HepG2 (cell line): Measurements from ENCODE around the gene NR1I2. TPM values are rescaled to one million over a fixed set of nuclear protein-coding genes. Genes with fewer than 3 reads are reported as not detected.

Experiments used
- CREB3 ChIP-seq: sonication (generic); formaldehyde crosslinking; IDR thresholded peaks from 2 replicates; pipeline ENCODE4 v1.5.0; 2020; ENCODE audit warnings: missing genetic modification reagents
- DPF2 ChIP-seq: sonication (generic); formaldehyde crosslinking; IDR thresholded peaks from 2 replicates; pipeline ENCODE4 v1.4.0; 2020; ENCODE audit warnings: mild to moderate bottlenecking, low read depth, missing genetic modification reagents, borderline replicate concordance
- EP300 ChIP-seq, 3 experiments: sonication (generic) in 1 of 3; formaldehyde crosslinking in 1 of 3; IDR thresholded peaks; 2 replicates each; pipeline versions ENCODE4 v1.5.1 to v1.6.1; 2011 to 2020; ENCODE audit warnings: low read depth in 2 of 3, low read length in 2 of 3, borderline replicate concordance in 1 of 3, improper control_type of control experiment in 1 of 3, mild to moderate bottlenecking in 1 of 3, missing genetic modification reagents in 1 of 3, moderate library complexity in 1 of 3
- FOXA3 ChIP-seq: IDR thresholded peaks from 2 replicates; pipeline ENCODE4 v1.6.1; 2016; ENCODE audit warnings: missing genetic modification reagents, missing compliant biosample characterization
- KAT2B ChIP-seq: fragments of 150-350 bp; IDR thresholded peaks from 2 replicates; pipeline ENCODE4 v1.6.1; 2014; ENCODE audit warnings: low read depth, low read length, borderline replicate concordance
- MIXL1 ChIP-seq: IDR thresholded peaks from 2 replicates; pipeline ENCODE4 v1.6.1; 2016
- MTF1 ChIP-seq: sonication (generic); formaldehyde crosslinking; IDR thresholded peaks from 2 replicates; pipeline ENCODE4 v1.5.0; 2020; ENCODE audit warnings: missing genetic modification reagents
- NAIF1 ChIP-seq: sonication (generic); formaldehyde crosslinking; IDR thresholded peaks from 2 replicates; pipeline ENCODE4 v1.5.0; 2020; ENCODE audit warnings: mild to moderate bottlenecking, missing genetic modification reagents, borderline replicate concordance
- NCOR1 ChIP-seq: fragments of 200-600 bp; sonication (generic); IDR thresholded peaks from 2 replicates; pipeline ENCODE4 v1.7.0; 2017; ENCODE audit warnings: antibody characterized with exemption, low read length, borderline replicate concordance
- NFE2L2 ChIP-seq: fragments of 150-350 bp; IDR thresholded peaks from 2 replicates; pipeline ENCODE4 v1.6.1; 2014; ENCODE audit warnings: low read length
- SAFB2 ChIP-seq: sonication (generic); formaldehyde crosslinking; IDR thresholded peaks from 2 replicates; pipeline ENCODE4 v1.5.1; 2020; ENCODE audit warnings: missing genetic modification reagents, low read depth, mild to moderate bottlenecking, borderline replicate concordance
- SAP130 ChIP-seq: IDR thresholded peaks from 2 replicates; pipeline ENCODE4 v1.6.1; 2016; ENCODE audit warnings: low read depth
- ZBTB21 ChIP-seq: sonication (generic); formaldehyde crosslinking; IDR thresholded peaks from 2 replicates; pipeline ENCODE4 v1.4.0; 2020; ENCODE audit warnings: missing genetic modification reagents
- ZBTB4 ChIP-seq: sonication (generic); formaldehyde crosslinking; IDR thresholded peaks from 2 replicates; pipeline ENCODE4 v1.4.0; 2020; ENCODE audit warnings: missing genetic modification reagents, mild to moderate bottlenecking, borderline replicate concordance
- ZNF496 ChIP-seq: sonication (generic); formaldehyde crosslinking; IDR thresholded peaks from 2 replicates; pipeline ENCODE4 v1.8.1; 2023; ENCODE audit warnings: mild to moderate bottlenecking, moderate library complexity, missing genetic modification reagents; ENCODE audit not compliant: insufficient replicate concordance
- ZNF546 ChIP-seq: sonication (generic); formaldehyde crosslinking; conservative IDR thresholded peaks from 2 replicates; pipeline ENCODE4 v1.8.1; 2023; ENCODE audit warnings: mild to moderate bottlenecking, missing genetic modification reagents
- ZNF609 ChIP-seq: sonication (generic); formaldehyde crosslinking; IDR thresholded peaks from 2 replicates; pipeline ENCODE4 v1.4.0; 2020; ENCODE audit warnings: mild to moderate bottlenecking, missing genetic modification reagents, borderline replicate concordance
- ZNF710 ChIP-seq: sonication (generic); formaldehyde crosslinking; IDR thresholded peaks from 2 replicates; pipeline ENCODE4 v1.5.0; 2020; ENCODE audit warnings: mild to moderate bottlenecking, missing genetic modification reagents, borderline replicate concordance
- ZNF772 ChIP-seq: sonication (generic); formaldehyde crosslinking; IDR thresholded peaks from 2 replicates; pipeline ENCODE4 v1.5.0; 2020; ENCODE audit warnings: mild to moderate bottlenecking, missing genetic modification reagents
- polyA plus RNA-seq, 8 experiments: library from polyadenylated mRNA; depleted of rRNA in 3 of 8; stranded (reverse) in 7 of 8; unstranded in 1 of 8; fragments of >200 nt; fragmentation: Illumina TruSeq in 4 of 8; extraction: Trizol in 4 of 8; gene quantifications; 2 replicates each; pipeline versions ENCODE4 v1.2.1 to v1.2.3, GENCODE V29; 2011 to 2016; ENCODE audit warnings: low read depth in 4 of 8, missing spikeins in 1 of 8, mixed read lengths in 1 of 8; ENCODE audit not compliant: insufficient read depth in 1 of 8
- total RNA-seq, 5 experiments: library from RNA; depleted of rRNA; stranded (reverse); fragments of >200 nt; fragmentation: Illumina TruSeq; extraction: Trizol; gene quantifications; 2 replicates each; pipeline ENCODE4 v1.2.3, GENCODE V29; 2016; ENCODE audit warnings: low read depth in 1 of 5

NR1I2 gene
- total and polyA plus RNA-seq, 2 of the 13 experiments (the other 11 are each of a cell fraction or from before 2014, with no cell fraction given): 8.8 to 13.4 TPM

- TF ChIP-seq ZNF609: no peak
- TF ChIP-seq NAIF1 (CRISPR knock-in tag): no peak
- peak; percentile 51; the same call in 1 of the 2 replicates for TF ChIP-seq DPF2 (CRISPR knock-in tag)
- TF ChIP-seq MTF1 (CRISPR knock-in tag): no peak
- TF ChIP-seq MIXL1 (CRISPR knock-in tag): peak; percentile 34; the same call in 1 of the 2 replicates
- TF ChIP-seq ZNF710 (CRISPR knock-in tag): peak; percentile 71; the same call in 1 of the 2 replicates
- peak in 1 of 2 experiments; percentile 78; a peak in 2 of 4 replicates for TF ChIP-seq EP300 (IDR thresholded peaks at IDR 0.05; ENCODE audit: low read depth in 2 of 2, low read length in 2 of 2)
- peak; percentile 59 for TF ChIP-seq EP300 (CRISPR knock-in tag; IDR thresholded peaks at IDR 0.05; ENCODE audit: borderline replicate concordance)
- TF ChIP-seq ZNF772 (CRISPR knock-in tag): no peak
- TF ChIP-seq NCOR1: peak; percentile 58; the same call in 1 of the 2 replicates
- TF ChIP-seq ZNF496 (CRISPR knock-in tag): no peak
- no peak for TF ChIP-seq ZBTB21 (CRISPR knock-in tag)
- no peak for TF ChIP-seq KAT2B
- peak; percentile 9; the same call in 1 of the 2 replicates for TF ChIP-seq SAP130 (CRISPR knock-in tag)
- TF ChIP-seq SAFB2 (CRISPR knock-in tag): no peak
- TF ChIP-seq ZBTB4 (CRISPR knock-in tag): no peak
- no peak for TF ChIP-seq ZNF546 (CRISPR knock-in tag)
- TF ChIP-seq NFE2L2: no peak
- peak; percentile 71 for TF ChIP-seq FOXA3 (CRISPR knock-in tag)
- no peak for TF ChIP-seq CREB3 (CRISPR knock-in tag)
Measured at GRCh38 chr3:119795849-119796248, 13.9 kb downstream of the NR1I2 start (continued).
